ENCODE data around the gene TACO1. TPM values are rescaled to one million over a fixed set of nuclear protein-coding genes. Genes with fewer than 3 reads are reported as not detected.

The TACO1 gene
- total and polyA plus RNA-seq, 10 of the 15 experiments (the other 5 are each of a cell fraction or from before 2014, with no cell fraction given), result 8.5 to 38.6 (median 27.0) TPM

- Histone ChIP-seq H3K9me3 (replicated peaks; ENCODE audit: control insufficient read depth, insufficient read depth, low read length) (no peaks in the 10 kb centered on the region), H3K27ac (ENCODE audit: control insufficient read depth, insufficient read depth) (peak overlapping the region; percentile 67), H3K79me2 (ENCODE audit: control insufficient read depth, insufficient read depth, low read length) (peaks cover 29% of the 10 kb centered on the region), H4K20me1 (ENCODE audit: control insufficient read depth, insufficient read depth) (no peaks in the 10 kb centered on the region), H3K9ac (ENCODE audit: control insufficient read depth, insufficient read depth, low read length) (peak overlapping the region; percentile 88), H2AFZ (ENCODE audit: control insufficient read depth, low read depth, low read length) (peak overlapping the region; percentile 94), H3K4me1 (ENCODE audit: control insufficient read depth, insufficient read depth, low read length) (peaks cover 5% of the 10 kb centered on the region; the same call in 1 of the 2 replicates), H3K36me3 (ENCODE audit: control insufficient read depth in 2 of 2, insufficient read depth in 2 of 2, low read length in 1 of 2) (no peaks in the 10 kb centered on the region), H3K27me3 (replicated peaks in 1 of 2; ENCODE audit: control insufficient read depth in 2 of 2, insufficient read depth in 2 of 2, low read length in 1 of 2) (no peaks in the 10 kb centered on the region), H3K4me3 (peak overlapping the region; percentile 76), H3K4me2 (ENCODE audit: control insufficient read depth, insufficient read depth) (peak overlapping the region; percentile 56)
- TF ChIP-seq, protein P1, sequence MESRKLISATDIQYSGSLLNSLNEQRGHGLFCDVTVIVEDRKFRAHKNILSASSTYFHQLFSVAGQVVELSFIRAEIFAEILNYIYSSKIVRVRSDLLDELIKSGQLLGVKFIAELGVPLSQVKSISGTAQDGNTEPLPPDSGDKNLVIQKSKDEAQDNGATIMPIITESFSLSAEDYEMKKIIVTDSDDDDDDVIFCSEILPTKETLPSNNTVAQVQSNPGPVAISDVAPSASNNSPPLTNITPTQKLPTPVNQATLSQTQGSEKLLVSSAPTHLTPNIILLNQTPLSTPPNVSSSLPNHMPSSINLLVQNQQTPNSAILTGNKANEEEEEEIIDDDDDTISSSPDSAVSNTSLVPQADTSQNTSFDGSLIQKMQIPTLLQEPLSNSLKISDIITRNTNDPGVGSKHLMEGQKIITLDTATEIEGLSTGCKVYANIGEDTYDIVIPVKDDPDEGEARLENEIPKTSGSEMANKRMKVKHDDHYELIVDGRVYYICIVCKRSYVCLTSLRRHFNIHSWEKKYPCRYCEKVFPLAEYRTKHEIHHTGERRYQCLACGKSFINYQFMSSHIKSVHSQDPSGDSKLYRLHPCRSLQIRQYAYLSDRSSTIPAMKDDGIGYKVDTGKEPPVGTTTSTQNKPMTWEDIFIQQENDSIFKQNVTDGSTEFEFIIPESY (IDR thresholded peaks at IDR 0.05), result no peak
- TF ChIP-seq, protein P2, sequence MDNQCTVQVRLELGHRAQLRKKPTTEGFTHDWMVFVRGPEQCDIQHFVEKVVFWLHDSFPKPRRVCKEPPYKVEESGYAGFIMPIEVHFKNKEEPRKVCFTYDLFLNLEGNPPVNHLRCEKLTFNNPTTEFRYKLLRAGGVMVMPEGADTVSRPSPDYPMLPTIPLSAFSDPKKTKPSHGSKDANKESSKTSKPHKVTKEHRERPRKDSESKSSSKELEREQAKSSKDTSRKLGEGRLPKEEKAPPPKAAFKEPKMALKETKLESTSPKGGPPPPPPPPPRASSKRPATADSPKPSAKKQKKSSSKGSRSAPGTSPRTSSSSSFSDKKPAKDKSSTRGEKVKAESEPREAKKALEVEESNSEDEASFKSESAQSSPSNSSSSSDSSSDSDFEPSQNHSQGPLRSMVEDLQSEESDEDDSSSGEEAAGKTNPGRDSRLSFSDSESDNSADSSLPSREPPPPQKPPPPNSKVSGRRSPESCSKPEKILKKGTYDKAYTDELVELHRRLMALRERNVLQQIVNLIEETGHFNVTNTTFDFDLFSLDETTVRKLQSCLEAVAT (IDR thresholded peaks at IDR 0.05), result peak; percentile 95
- TF ChIP-seq NFXL1 (IDR thresholded peaks at IDR 0.05; ENCODE audit: borderline replicate concordance), result 0 out of 2 replicates have a peak, but pooled peaks have one; percentile 47
- SMC1A ChIA-PET (ENCODE audit: uncharacterized antibody, unreplicated experiment), result interaction anchor here (0.8 to 2.6 kb wide), 3 partner anchors 9 to 14 kb away, joined by 3 to 11 read pairs (median 3); no protein-coding TSS in a partner anchor
- in situ Hi-C loops (cut with MboI), result no loop called here
- TSS peak; percentile 95 for BruUV-seq (replicated peaks)
- WGBS (ENCODE audit: insufficient coverage, insufficient replicate concordance, low lambda C conversion rate, missing lambda C conversion rate), result 5% methylated on average over 10 of the region's 10 CpGs
- CTCF ChIA-PET, result interaction anchor here (1.0 to 2.8 kb wide), 7 partner anchors 9 to 80 kb away, joined by 3 to 24 read pairs (median 3); no protein-coding TSS in a partner anchor
- FAIRE-seq (no peak), DNase-seq (ENCODE audit: low read depth, low spot score) (no peak), ATAC-seq (no peak)
- RAD21 ChIA-PET (ENCODE audit: unreplicated experiment), result interaction anchor here (1.1 to 1.3 kb wide), 6 partner anchors 71 to 222 kb away, joined by 3 to 15 read pairs (median 4); partner anchors contain the start of genes CCDC47 and DCAF7
- POLR2A ChIA-PET, result interaction anchor here (1.1 to 3.0 kb wide), 7 partner anchors 20 to 153 kb away, joined by 4 to 13 read pairs (median 7); partner anchors contain the start of genes CCDC47, DCAF7 and DDX42
- intact Hi-C loops (cut with micrococcal nuclease; ENCODE audit: unreplicated experiment), result loop anchor here (5.0 to 10.0 kb wide), 2 partner anchors 69 to 154 kb away; partner anchors contain the start of genes CCDC47, DCAF7 and DDX42
Observed at GRCh38 chr17:63621229-63621683, 20.6 kb downstream of the TACO1 start.
